GM04503 (cell line): ENCODE data around the gene PTER.

ENCODE experiments used
- DNase-seq: peaks from one replicate; pipeline ENCODE4 v3.0.0-alpha.2; 2012; ENCODE audit warnings: low read depth

The PTER gene

DNA sequence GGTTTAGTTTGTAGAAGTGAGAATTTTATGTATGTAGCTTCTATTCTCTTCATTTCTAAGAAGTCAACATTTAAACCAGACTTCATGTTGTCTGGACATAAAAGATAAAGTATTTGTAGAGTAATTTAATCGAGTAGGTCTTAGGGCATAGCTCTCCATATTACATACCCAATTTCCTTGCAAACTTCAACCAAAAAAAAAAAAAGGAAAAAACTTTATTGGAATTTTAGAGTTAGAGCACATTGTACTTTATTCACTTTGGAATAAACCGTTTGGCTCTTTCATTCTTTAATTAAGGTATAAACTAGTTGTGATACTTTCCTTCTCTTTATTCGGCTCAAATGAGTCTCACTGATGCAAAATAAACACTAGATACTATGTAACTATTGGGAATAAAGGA is 36.0 kb downstream of the PTER start:
- DNase-seq, result no peak

DNA sequence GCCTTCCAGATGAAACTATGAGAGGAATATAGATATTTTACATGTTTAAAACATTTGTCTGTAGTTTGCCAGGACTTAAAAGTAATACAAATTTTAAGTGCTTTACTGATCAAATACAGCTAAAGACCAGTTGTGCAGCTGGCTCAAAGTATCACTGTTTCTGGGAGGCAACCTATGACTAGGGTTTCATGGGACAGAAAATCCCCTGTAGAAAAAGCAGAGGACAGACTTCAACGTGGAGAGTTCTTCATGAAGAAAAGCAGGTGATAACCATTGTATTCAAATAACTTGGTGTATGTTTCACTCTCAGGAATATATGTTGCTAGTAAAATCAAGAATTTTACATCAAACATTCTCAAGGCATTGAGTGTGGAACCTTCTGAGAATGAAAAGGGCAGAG is 40.9 kb downstream of the PTER start:
- DNase-seq, result no peak

- no peak for DNase-seq
Observed at GRCh38 chr10:16478801-16479200, 42.0 kb downstream of the PTER start.

GRCh38 chr10:16481052-16481728 is 44.4 kb downstream of the PTER start:
- no peak for DNase-seq

DNA sequence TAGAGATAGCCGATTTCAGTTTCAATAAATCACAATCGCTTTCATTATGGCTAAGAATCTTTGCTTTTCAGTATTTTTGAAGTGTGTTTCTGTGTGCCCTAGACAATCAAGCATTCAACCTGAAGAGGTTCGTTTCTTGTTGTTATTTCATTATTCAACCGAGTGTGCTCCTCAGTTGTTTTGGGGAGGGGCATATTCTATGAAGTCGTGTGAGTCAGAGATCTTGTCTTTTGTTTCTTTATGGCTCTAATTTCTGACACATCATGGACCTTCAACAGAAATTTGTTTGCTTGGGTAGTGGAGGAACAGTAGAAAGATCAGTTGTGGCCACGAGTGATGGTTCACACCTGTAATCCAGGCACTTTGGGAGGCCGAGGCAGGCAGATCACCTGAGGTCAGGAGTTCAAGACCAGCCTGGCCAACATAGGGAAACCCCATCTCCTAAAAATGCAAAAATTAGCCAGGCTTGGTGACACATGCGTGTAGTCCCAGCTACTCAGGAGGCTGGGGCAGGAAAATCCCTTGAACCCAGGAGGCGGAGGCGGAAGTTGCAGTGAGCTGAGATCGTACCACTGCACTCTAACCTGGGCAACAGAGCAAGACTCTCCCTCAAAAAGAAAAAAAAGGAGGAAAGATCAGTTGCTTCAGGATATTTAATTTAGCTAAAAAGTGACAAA is 46.6 kb downstream of the PTER start:
- no peak for DNase-seq

DNA sequence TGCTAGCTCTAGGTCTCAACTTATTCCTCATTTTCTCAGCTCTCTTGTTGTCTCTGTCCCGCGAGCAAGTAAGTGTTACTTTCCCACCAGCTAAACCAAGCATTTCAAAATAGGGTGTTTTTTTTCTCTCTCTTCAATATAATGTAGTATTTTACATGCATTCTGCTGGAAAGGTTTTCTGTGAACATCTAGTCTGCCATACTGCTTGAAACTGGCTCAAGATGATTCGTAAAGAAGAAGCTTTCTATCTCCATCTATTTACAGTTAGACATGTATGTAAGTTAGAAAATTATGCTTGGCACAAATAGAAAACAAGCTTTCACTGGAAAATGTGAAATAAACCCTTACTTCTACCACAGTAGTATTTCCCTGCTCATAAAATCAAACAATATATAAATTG is 53.7 kb downstream of the PTER start:
- DNase-seq, result no peak

- no peak for DNase-seq
Observed at GRCh38 chr10:16491933-16492332, 55.1 kb downstream of the PTER start.

GRCh38 chr10:16493884-16494536 is 57.2 kb downstream of the PTER start:
- DNase-seq, result no peak

- DNase-seq, result no peak
Observed at GRCh38 chr10:16497911-16498310, 61.1 kb downstream of the PTER start.

- DNase-seq, result no peak
Observed at GRCh38 chr10:16505161-16505560, 68.4 kb downstream of the PTER start.

DNA sequence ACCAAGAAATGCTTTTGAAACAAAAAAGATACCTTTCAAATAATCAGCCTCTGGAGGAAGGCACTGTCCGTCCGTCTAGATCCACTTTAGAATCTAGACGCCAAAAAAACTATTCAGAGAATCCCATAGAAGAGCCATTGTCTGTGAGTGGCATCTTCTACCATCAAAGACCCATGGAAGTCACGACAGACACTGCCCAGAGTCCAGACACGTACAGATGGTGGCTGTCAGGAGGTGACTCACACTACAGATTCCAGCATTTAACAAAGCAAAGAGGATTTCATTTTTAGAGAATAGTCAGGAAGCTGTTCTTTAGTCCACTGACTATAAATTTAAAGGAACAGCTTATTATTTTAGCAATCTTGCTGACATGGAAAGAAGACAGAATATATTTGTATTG is 73.2 kb downstream of the PTER start:
- DNase-seq, result peak; percentile 6

DNA sequence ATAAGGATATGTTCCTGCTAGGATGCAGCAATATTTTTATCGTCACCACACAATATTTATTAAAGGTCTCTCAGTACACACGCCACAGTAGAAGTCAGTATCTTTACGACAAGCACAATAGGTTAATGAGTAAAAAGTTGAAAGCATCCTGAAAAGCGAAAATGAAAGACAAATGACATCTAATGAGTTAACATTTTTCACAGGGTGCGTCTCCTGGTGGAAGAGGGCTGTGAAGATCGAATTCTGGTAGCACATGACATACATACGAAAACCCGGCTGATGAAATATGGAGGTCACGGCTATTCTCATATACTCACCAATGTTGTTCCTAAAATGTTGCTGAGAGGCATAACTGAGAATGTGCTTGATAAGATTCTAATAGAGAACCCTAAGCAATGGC is 74.0 kb downstream of the PTER start:
- DNase-seq, result no peak

DNA sequence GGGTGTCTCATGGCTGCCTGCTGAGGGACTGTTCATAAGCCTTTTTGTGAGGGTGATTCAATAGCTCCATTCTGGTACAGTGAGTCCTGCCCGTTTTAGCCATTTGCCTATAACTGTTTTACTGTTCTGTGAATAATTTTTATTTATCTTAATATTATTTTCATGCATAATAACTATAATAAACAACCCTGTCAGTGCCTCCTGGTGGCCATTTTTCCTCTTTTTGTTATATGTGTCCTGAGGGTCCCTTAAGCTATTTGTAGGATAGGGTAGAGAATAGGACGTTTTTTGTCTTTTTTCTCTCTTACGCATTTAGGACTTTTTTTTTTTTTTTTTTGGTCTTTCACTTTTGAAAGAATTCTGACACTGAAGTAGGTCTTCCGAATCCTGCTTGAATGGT is 82.0 kb downstream of the PTER start:
- no peak for DNase-seq

- no peak for DNase-seq
Observed at GRCh38 chr10:16519250-16519907, 82.6 kb downstream of the PTER start.

GRCh38 chr10:16519908-16520861 is 83.4 kb downstream of the PTER start:
- no peak for DNase-seq

- DNase-seq, result no peak
Observed at GRCh38 chr10:16520900-16521299, 84.1 kb downstream of the PTER start.

- no peak for DNase-seq
Observed at GRCh38 chr10:16521311-16522016, 84.7 kb downstream of the PTER start, which contains the start of gene C1QL3. TSS of gene C1QL3 (minus strand) at chr10:16521879. CDS start at chr10:16521065, 814 bp downstream.

DNA sequence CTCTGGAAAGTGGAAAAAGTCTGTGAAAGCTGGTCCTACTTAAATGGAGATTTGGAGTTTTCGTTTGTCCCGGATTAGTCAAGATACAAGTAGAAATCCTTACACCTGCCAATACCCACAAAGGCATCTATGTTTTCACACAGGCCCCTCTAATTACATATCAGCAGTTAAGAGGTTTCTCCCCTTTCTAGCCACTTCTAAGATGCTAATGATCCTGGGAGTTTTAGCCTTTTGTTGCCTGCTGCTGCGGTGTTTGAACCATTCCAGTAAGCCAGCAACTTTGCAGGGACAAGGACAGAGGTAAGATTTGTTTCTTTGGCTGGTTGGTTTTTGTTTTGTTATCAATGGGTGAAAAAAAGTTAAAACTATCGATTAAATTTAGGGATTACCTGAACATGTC is 90.6 kb downstream of the PTER start:
- no peak for DNase-seq

DNA sequence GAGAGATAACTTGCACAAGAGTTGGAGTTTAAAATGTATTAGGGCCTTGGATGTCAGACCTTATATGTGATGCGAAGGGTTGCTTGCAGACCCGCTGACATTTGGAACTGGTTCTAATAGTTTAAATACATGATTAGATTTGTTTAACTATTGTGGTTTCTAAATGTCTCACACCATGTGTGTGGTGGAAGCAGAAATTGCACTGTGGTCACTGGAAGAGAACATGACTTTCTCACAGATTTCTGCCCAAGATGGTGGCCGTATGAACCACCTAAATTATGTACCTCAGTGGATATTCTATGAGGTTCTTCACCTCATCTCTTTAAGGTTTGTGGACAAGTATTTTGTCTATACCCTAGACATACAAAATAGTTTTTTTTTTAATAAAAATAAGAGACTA is 93.0 kb downstream of the PTER start:
- no peak for DNase-seq

GRCh38 chr10:16536155-16536554 is 99.3 kb downstream of the PTER start:
- no peak for DNase-seq

GRCh38 chr10:16544099-16544498 is 107.3 kb downstream of the PTER start:
- DNase-seq, result no peak
